ENCODE results near the gene DAB2IP.

DAB2IP gene

GRCh38 chr9:121763561-121764370 is 112.3 kb downstream of the DAB2IP start:
- DNase-seq (ENCODE audit: low read depth): no peak

- no peak for DNase-seq (ENCODE audit: low read depth)
These were observed 112.9 kb downstream of the DAB2IP start for GRCh38 chr9:121764371-121764730.

DNA sequence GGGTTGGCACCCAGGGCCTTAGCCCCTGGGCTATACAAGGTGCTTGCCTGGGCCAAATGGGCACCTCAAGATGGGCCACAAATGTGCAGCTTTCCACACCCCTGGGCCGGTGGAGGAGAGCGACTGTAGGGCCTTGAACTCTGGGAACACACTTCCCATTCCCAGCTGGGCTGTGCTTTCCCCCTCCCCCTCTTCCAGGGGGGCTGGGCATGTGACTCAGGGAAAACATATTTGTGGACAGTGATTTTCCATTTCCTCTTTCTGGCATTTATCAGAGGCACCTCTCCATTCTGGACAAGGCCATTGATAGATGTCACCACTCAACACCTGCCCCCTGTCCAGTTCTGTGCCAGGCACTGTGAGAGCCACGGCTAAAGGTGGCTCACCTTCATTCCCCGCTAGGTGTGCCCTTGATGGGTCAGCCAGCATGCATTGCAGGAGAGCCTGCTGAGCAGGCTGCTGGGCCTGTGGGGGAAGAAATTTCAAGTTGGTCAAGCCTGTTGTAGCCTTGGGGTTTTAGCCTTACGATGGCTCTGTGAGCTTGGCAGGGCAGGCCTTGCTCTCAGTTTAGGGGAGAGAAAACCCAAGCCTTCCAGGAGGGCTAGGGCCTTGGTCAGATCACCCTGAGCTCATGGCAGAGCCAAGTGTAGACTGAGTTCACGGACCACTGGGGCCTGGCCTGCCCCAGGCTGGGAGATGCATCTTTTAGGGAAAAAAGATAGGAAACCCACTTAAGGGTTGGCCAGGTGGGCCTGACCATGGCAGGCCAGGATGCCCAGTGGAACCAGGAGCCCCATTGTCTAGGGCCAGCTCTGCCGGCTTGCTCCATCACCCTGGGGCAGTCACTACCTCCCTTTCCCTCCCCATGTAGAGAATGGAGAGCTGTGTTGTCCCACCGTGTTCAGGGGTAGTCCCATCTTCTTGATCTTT is 113.9 kb downstream of the DAB2IP start:
- no peak for DNase-seq (ENCODE audit: low read depth)

- no peak for DNase-seq (ENCODE audit: low read depth)
These were observed 114.7 kb downstream of the DAB2IP start for GRCh38 chr9:121766081-121766683.

DNA sequence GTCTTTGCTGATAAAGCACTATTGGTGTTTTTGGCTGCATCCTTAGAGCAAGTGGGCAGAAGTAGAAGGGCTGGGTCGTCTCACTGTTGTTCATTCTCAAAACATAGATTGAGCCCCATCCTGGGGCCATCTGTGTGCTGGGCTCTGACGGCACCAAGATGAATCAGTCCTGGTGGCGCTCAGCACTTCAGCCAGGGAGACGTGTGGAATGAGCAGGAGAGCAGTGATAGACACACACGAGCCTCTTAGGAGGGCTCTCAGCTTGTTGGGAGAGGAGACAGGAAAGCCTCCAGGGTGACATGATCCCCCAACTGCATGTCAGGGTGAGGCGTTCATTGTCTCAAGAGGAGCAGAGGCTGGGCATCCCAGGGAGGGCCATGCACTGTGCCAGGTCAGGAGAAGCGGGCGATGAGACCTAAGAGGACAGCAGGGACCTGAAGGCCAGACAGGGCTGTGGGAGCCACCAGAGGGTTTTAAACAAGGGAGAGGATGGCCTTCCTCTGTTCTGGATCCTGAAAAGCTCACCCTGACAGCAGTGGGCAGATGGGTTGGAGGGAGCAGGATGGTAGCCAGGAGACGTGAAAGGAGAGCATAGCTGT is 115.8 kb downstream of the DAB2IP start:
- no peak for DNase-seq (ENCODE audit: low read depth)

DNA sequence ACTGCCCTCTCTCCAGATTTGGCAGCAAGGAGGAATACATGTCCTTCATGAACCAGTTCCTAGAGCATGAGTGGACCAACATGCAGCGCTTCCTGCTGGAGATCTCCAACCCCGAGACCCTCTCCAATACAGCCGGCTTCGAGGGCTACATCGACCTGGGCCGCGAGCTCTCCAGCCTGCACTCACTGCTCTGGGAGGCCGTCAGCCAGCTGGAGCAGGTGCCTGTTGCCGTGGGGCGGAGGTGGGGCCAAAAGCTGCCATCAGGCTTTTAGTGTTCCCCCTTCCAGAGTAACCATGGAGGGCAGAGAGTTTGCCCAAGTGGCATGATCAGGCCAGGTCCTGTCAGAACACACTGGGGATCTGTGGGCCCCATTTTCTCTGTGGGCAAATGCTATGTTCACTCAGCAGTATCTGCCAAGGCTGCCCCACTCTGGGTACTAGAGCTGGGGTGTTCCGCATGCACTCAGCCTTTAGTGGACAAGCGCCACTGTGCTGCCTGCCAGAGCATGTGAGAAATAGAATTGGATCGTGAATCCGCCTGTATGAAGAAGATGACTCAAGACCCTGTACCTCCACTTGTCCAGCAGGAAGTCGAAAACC is 117.1 kb downstream of the DAB2IP start:
- no peak for DNase-seq (ENCODE audit: low read depth)

GRCh38 chr9:121769939-121770338 is 118.5 kb downstream of the DAB2IP start:
- no peak for DNase-seq (ENCODE audit: low read depth)

DNA sequence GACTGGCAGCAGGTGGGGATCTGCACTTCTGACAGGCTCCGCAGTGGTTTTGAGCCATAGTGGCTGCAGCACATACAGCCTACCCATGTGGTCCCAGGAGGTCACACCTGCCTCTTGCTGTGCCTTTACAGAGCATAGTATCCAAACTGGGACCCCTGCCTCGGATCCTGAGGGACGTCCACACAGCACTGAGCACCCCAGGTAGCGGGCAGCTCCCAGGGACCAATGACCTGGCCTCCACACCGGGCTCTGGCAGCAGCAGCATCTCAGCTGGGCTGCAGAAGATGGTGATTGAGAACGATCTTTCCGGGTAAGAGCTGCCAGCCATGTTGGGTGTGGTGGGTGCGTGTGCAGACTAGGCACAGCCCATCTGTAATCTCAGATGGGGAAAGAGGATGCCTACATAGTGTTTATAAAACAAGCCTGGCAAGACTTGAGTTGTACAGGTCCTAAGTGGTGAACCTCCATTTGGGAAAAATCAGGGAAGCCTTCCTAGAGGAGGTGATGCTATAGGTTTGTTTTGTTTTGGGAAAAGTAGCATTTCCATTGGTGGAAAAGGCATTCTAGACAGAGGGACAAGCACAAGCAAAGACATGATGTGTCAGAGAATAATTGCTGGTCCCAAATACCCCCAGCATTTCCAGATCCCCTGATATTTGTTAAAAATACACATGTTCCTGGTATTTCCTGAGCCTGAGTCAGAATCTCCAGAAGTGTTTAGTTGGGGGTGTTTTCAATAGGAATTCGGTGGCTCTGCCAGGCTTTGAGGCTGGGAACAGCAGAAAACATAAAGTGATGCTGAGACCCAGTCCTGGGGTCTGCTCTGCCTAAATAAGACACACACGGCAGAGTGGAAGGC is 119.2 kb downstream of the DAB2IP start:
- peak; percentile 32 for DNase-seq (ENCODE audit: low read depth)

- no peak for DNase-seq (ENCODE audit: low read depth)
These were observed 120.0 kb downstream of the DAB2IP start for GRCh38 chr9:121771418-121771817.

DNA sequence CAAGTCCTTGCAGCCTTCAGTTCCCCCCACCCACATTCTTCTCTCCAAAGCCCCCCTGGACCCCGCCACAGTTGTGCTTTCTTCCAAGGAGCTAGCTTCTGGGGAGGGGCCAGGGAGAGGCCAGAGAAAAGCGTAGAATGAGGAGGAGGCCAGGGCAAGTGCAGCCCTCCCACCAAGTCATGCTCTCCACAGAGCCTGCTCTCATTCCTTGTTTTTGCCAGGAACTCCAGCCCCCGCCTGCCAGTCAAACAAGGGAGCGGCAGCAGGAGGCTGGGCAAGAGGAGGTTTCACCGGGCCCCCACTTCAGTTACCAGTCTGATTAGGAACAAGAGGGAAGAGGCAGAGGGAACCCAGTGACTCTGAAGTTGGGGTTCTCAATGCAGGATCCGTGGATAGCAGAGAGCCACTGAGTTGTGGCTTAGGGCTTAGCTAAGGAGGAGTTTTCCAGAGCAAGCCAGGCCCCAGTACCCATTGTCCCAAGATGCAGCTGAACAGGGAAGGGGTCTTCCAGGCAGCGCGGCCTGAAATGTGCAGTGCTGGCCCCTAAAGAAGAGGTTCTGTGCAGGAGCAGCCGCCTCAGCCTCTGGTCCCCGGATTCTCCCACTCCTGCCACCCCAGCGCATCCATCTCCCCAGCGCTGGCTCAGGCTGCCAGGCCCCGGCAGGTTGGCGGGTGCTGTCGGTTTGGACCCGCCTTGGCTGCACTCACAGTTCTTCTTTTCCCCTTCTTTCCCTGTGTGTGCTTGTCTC is 120.6 kb downstream of the DAB2IP start:
- DNase-seq (ENCODE audit: low read depth): no peak

DNA sequence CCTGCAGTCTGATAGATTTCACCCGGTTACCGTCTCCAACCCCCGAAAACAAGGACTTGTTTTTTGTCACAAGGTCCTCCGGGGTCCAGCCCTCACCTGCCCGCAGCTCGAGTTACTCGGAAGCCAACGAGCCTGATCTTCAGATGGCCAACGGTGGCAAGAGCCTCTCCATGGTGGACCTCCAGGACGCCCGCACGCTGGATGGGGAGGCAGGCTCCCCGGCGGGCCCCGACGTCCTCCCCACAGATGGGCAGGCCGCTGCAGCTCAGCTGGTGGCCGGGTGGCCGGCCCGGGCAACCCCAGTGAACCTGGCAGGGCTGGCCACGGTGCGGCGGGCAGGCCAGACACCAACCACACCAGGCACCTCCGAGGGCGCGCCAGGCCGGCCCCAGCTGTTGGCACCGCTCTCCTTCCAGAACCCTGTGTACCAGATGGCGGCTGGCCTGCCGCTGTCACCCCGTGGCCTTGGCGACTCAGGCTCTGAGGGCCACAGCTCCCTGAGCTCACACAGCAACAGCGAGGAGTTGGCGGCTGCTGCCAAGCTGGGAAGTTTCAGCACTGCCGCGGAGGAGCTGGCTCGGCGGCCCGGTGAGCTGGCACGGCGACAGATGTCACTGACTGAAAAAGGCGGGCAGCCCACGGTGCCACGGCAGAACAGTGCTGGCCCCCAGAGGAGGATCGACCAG is 121.3 kb downstream of the DAB2IP start:
- DNase-seq (ENCODE audit: low read depth): no peak

DNA sequence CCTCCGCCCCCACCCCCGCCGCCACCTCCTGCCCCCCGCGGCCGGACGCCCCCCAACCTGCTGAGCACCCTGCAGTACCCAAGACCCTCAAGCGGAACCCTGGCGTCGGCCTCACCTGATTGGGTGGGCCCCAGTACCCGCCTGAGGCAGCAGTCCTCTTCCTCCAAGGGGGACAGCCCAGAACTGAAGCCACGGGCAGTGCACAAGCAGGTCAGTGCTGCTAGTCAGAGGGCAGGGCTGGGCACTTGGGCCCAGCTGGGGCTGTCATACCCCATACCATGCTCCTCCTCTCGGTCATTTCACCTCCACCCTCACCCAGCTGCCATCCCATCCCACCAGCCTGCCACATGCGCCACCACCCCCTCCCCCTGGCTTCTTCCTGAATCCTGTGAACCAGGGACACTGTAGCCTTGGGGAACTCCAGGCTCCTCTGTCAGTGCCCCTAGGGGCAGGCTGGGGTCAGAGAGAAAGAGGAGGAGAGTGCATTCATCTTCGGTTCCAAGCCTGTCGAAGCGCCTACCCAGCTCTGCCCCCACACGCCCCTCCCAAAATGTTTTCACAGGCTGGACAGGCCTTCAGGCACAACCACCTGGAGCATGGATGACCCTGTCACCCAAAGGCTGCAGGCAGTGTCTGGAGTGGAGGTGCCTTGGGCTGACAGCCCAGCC is 122.0 kb downstream of the DAB2IP start:
- DNase-seq (ENCODE audit: low read depth): no peak

GRCh38 chr9:121773954-121774714 is 122.7 kb downstream of the DAB2IP start:
- no peak for DNase-seq (ENCODE audit: low read depth)

DNA sequence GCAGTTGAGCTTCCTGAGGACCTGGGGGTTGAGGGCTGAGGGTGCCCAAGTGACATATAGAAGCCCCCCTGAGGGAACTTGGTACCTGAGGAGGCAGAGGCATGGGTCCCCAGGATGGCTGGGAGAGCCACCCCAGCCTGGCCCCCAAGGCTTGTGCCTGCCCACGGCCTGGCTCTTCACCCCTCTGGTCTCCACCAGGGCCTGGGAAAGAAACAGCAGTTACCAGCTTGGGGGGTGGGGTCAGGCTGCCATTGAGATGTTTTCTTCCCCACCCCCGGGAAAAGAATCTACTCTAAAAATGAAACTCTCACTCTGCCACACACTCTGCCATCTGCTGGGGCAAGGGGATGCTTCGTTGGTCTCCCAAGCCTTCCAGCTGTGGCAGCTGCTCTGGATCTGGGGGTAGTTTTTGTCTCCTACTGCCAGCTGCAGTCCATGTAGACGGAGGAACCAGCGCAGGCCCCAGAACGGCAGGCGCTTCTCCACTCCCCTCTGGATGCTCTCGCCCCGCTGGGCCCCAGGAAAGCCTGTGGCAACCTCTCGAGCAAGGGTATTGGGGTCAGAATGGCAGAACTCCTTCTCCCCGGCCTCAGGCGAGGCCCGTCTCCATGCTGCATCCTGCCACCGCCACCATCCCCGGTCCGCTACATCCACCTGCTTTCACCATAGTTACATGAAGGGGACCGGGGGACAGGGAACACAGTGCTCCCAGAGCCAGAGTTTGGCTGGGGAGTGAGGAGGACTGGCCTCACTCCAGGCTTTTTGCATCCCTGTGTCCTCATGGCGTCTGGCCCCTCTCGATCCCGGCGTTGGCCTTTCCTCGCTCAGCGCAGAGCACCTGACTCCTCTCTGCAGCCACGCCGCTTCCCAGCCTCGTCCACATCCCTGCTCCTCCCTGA is 123.5 kb downstream of the DAB2IP start:
- DNase-seq (ENCODE audit: low read depth): no peak

GRCh38 chr9:121776001-121776738 is 124.7 kb downstream of the DAB2IP start:
- no peak for DNase-seq (ENCODE audit: low read depth)
